Measurements from ENCODE around the gene MBTPS1.

DNA sequence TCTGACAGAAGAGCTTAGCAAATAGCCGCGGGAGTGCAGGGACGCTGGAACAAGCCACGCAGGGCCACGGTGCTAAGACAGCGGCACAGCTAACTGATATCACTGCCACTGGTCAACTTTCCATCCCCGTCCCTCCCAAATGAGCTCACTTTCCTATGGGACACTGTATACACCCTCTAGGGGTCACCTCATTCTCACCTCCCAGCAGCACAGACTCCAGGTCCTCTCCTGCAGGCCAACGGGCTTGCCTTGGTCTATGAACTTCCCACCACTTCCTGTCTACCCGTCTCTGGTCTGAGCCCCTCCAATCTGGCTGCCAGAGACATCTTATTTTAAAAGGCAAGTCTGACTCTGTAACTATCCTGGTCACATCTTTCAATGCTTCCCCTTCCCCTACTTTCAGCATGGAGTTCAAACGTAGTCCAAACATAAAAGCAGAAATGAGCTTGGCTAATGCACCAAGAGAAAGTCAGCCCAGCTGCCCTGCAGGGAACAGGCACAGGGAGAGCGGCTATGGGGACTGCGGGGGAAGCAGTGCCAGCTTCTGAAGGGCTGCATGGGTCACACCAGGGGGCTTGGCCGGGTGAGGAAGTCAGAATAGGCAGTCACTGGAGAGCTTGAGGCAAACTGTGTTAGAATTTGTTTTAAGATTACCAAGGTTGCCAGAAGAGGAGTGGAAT is 47.8 kb downstream of the MBTPS1 start:
- TF ChIP-seq, protein P1, sequence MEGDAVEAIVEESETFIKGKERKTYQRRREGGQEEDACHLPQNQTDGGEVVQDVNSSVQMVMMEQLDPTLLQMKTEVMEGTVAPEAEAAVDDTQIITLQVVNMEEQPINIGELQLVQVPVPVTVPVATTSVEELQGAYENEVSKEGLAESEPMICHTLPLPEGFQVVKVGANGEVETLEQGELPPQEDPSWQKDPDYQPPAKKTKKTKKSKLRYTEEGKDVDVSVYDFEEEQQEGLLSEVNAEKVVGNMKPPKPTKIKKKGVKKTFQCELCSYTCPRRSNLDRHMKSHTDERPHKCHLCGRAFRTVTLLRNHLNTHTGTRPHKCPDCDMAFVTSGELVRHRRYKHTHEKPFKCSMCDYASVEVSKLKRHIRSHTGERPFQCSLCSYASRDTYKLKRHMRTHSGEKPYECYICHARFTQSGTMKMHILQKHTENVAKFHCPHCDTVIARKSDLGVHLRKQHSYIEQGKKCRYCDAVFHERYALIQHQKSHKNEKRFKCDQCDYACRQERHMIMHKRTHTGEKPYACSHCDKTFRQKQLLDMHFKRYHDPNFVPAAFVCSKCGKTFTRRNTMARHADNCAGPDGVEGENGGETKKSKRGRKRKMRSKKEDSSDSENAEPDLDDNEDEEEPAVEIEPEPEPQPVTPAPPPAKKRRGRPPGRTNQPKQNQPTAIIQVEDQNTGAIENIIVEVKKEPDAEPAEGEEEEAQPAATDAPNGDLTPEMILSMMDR (IDR thresholded peaks at IDR 0.05; ENCODE audit: insufficient read depth, low read depth, low read length): no peak
- no peak for TF ChIP-seq EZH2 (IDR thresholded peaks at IDR 0.05; ENCODE audit: insufficient read depth, low read length)
